IMR-90 (cell line): ENCODE data around the gene UNC13C. TPM values are rescaled to one million over a fixed set of nuclear protein-coding genes. Genes with fewer than 3 reads are reported as not detected.

Experiments used
- ATAC-seq: fragments of 200-7000 bp; cut with Tn5 transposase; 2 replicates; pipeline ENCODE4 v1.9.1; 2020; ENCODE audit warnings: low read depth, mild to moderate bottlenecking, moderate library complexity
- BruUV-seq: library from RNA; stranded (reverse); fragments of 400-500 nt; replicated peaks from 2 replicates; lab custom pipeline; 2021; lab: Mats Ljungman, UMichigan
- CTCF ChIA-PET: fragments of 300-600 bp; formaldehyde crosslinking; extraction: SDS; loops from one replicate; lab custom pipeline; 2021; ENCODE audit warnings: antibody characterized with exemption; lab: Yijun Ruan, JAX
- POLR2A ChIA-PET: fragments of 300-600 bp; sonication (Branson Sonifier 250); formaldehyde crosslinking; loops from one replicate; lab custom pipeline; 2022; ENCODE audit warnings: antibody characterized with exemption; ENCODE audit not compliant: unreplicated experiment; lab: Charles Lee
- DNase-seq: peaks from one replicate; pipeline ENCODE4 v3.0.0; 2013
- H2AFZ ChIP-seq: replicated peaks from 2 replicates; pipeline ENCODE3; 2013; ENCODE audit warnings: low read length, mild to moderate bottlenecking; ENCODE audit not compliant: poor library complexity
- H2AK5ac ChIP-seq: 2 replicates; pipeline ENCODE4 v1.6.1; 2013; ENCODE audit warnings: low read depth, low read length, inconsistent platforms
- H2AK9ac ChIP-seq: replicated peaks from 2 replicates; pipeline ENCODE3; 2013; ENCODE audit warnings: mild to moderate bottlenecking, low read depth, low read length, moderate library complexity; ENCODE audit not compliant: poor library complexity
- H2BK120ac ChIP-seq: 2 replicates; pipeline ENCODE4 v1.6.1; 2013; ENCODE audit warnings: low read depth, low read length, inconsistent platforms
- H2BK15ac ChIP-seq: 3 replicates; pipeline ENCODE4 v1.6.1; 2013; ENCODE audit warnings: low read depth, low read length, inconsistent platforms
- H2BK20ac ChIP-seq: 2 replicates; pipeline ENCODE4 v1.6.1; 2013; ENCODE audit warnings: low read depth, mild to moderate bottlenecking, inconsistent platforms, low read length, moderate library complexity
- H2BK5ac ChIP-seq: 2 replicates; pipeline ENCODE4 v1.6.1; 2013; ENCODE audit warnings: mild to moderate bottlenecking, low read depth, low read length, inconsistent platforms; ENCODE audit not compliant: poor library complexity, severe bottlenecking
- H3K14ac ChIP-seq: replicated peaks from 2 replicates; pipeline ENCODE4 v1.6.1; 2013; ENCODE audit warnings: low read depth, low read length, inconsistent platforms
- H3K18ac ChIP-seq: 2 replicates; pipeline ENCODE4 v1.6.1; 2013; ENCODE audit warnings: low read depth, low read length, control low read depth
- H3K23ac ChIP-seq: 2 replicates; pipeline ENCODE4 v1.6.1; 2013; ENCODE audit warnings: low read depth, low read length, inconsistent platforms
- H3K27ac ChIP-seq: 2 replicates; pipeline ENCODE4 v1.5.1; 2013; ENCODE audit warnings: mild to moderate bottlenecking, control low read depth, low read length; ENCODE audit not compliant: insufficient read depth
- H3K27me3 ChIP-seq: 2 replicates; pipeline ENCODE4 v1.6.1; 2013; ENCODE audit warnings: low read length; ENCODE audit not compliant: control insufficient read depth, insufficient read depth
- H3K36me3 ChIP-seq: 2 replicates; pipeline ENCODE4 v1.6.1; 2013; ENCODE audit warnings: low read length, mixed read lengths; ENCODE audit not compliant: control insufficient read depth, insufficient read depth
- H3K4ac ChIP-seq: 2 replicates; pipeline ENCODE4 v1.6.1; 2013; ENCODE audit warnings: low read depth, low read length, inconsistent platforms
- H3K4me1 ChIP-seq: 2 replicates; pipeline ENCODE4 v1.6.1; 2013; ENCODE audit warnings: low read length, mixed read lengths; ENCODE audit not compliant: control insufficient read depth, insufficient read depth
- H3K4me2 ChIP-seq: 2 replicates; pipeline ENCODE4 v1.6.1; 2013; ENCODE audit warnings: low read depth, mild to moderate bottlenecking, control low read depth, low read length, moderate library complexity
- H3K4me3 ChIP-seq: 2 replicates; pipeline ENCODE4 v1.5.1; 2013; ENCODE audit warnings: low read depth, mild to moderate bottlenecking, control low read depth, low read length, moderate library complexity; ENCODE audit not compliant: insufficient read depth
- H3K56ac ChIP-seq: 2 replicates; pipeline ENCODE4 v1.6.1; 2013; ENCODE audit warnings: low read length, inconsistent platforms; ENCODE audit not compliant: insufficient read depth; ENCODE audit errors: extremely low read depth
- H3K79me1 ChIP-seq, 2 experiments: 2 replicates each; pipeline ENCODE4 v1.6.1; 2013; ENCODE audit warnings: low read length in 2 of 2, inconsistent platforms in 1 of 2, low read depth in 1 of 2
- H3K9ac ChIP-seq: 2 replicates; pipeline ENCODE4 v1.6.1; 2013; ENCODE audit warnings: low read depth, low read length, control low read depth
- H3K9me1 ChIP-seq: 2 replicates; pipeline ENCODE4 v1.6.1; 2013; ENCODE audit warnings: low read length, inconsistent platforms; ENCODE audit not compliant: insufficient read depth
- H3K9me3 ChIP-seq: 2 replicates; pipeline ENCODE4 v1.6.1; 2013; ENCODE audit warnings: low read length; ENCODE audit not compliant: control insufficient read depth, insufficient read depth
- H4K20me1 ChIP-seq: 2 replicates; pipeline ENCODE4 v1.6.1; 2013; ENCODE audit warnings: low read length, inconsistent platforms; ENCODE audit not compliant: insufficient read depth
- H4K5ac ChIP-seq: 2 replicates; pipeline ENCODE4 v1.6.1; 2013; ENCODE audit warnings: mild to moderate bottlenecking, low read depth, low read length, control low read depth
- H4K8ac ChIP-seq, 2 experiments: 2 replicates each; pipeline ENCODE4 v1.6.1; 2013; ENCODE audit warnings: low read depth in 2 of 2, low read length in 2 of 2, control low read depth in 1 of 2, inconsistent platforms in 1 of 2
- H4K91ac ChIP-seq: 2 replicates; pipeline ENCODE4 v1.6.1; 2013; ENCODE audit warnings: low read depth, low read length, inconsistent platforms; ENCODE audit not compliant: insufficient read depth
- BHLHE40 ChIP-seq: fragments of 150-350 bp; IDR thresholded peaks from 2 replicates; pipeline ENCODE4 v1.6.1; 2016; ENCODE audit warnings: mild to moderate bottlenecking, low read depth, low read length
- CHD1 ChIP-seq: IDR thresholded peaks from 2 replicates; pipeline ENCODE4 v1.6.1; 2012; ENCODE audit warnings: low read depth, low read length, improper control_type of control experiment
- FOS ChIP-seq: fragments of 150-350 bp; IDR thresholded peaks from 2 replicates; pipeline ENCODE4 v1.6.1; 2016; ENCODE audit warnings: low read depth, low read length
- MXI1 ChIP-seq: IDR thresholded peaks from 2 replicates; pipeline ENCODE4 v1.6.1; 2012; ENCODE audit warnings: low read depth, mild to moderate bottlenecking, low read length, moderate library complexity, borderline replicate concordance
- NFE2L2 ChIP-seq: fragments of 150-350 bp; IDR thresholded peaks from 2 replicates; pipeline ENCODE4 v1.6.1; 2016; ENCODE audit warnings: low read depth, mild to moderate bottlenecking, low read length
- POLR2A ChIP-seq: IDR thresholded peaks from 2 replicates; pipeline ENCODE4 v1.6.1; 2012; ENCODE audit warnings: mild to moderate bottlenecking, low read depth, low read length
- RAD21 ChIP-seq: IDR thresholded peaks from 2 replicates; pipeline ENCODE4 v1.6.1; 2012; ENCODE audit warnings: low read length, improper control_type of control experiment
- WGBS, 2 experiments: methylation state at CpG; one replicate each; pipeline versions ENCODE4 v1.1.5 to v1.1.7; 2013; ENCODE audit warnings: missing lambda C conversion rate in 2 of 2; ENCODE audit not compliant: insufficient read length in 1 of 2; ENCODE audit errors: extremely low coverage in 2 of 2; 5-methylcytosine and 5-hydroxymethylcytosine counted together
- dilution Hi-C: fragments of 300-500 bp; cut with HindIII; formaldehyde crosslinking; loops from one replicate; pipeline ENCODE4 v1.14.3; 2018; ENCODE audit warnings: low sequenced_read_pairs; ENCODE audit not compliant: unreplicated experiment
- in situ Hi-C: fragments of 300-500 bp; cut with MboI; formaldehyde crosslinking; loops from 3 replicates; pipeline ENCODE4 v1.14.3; 2019; ENCODE audit warnings: low sequenced_read_pairs, inconsistent platforms, mixed read lengths
- intact Hi-C: fragments of 100-400 bp; cut with micrococcal nuclease; formaldehyde crosslinking; loops from 2 replicates; pipeline ENCODE4 v1.10.0; 2022
- polyA plus RNA-seq, 3 experiments: library from polyadenylated mRNA; depleted of rRNA; stranded (reverse); fragments of >200 nt; gene quantifications; 2 replicates each; pipeline ENCODE4 v1.2.3, GENCODE V29; 2012; ENCODE audit warnings: low replicate concordance in 1 of 3
- total RNA-seq: library from RNA; depleted of rRNA; stranded (reverse); fragments of >200 nt; gene quantifications from 2 replicates; pipeline ENCODE4 v1.2.3, GENCODE V29; 2012
- TF ChIP-seq, protein P1 (sequence below): conservative IDR thresholded peaks from 2 replicates; pipeline ENCODE4 v1.5.1; 2012; ENCODE audit warnings: mild to moderate bottlenecking, low read depth, low read length, improper control_type of control experiment

Gene UNC13C
- total and polyA plus RNA-seq, 2 of the 4 experiments (the other 2 are of a cell fraction), result not detected

DNA sequence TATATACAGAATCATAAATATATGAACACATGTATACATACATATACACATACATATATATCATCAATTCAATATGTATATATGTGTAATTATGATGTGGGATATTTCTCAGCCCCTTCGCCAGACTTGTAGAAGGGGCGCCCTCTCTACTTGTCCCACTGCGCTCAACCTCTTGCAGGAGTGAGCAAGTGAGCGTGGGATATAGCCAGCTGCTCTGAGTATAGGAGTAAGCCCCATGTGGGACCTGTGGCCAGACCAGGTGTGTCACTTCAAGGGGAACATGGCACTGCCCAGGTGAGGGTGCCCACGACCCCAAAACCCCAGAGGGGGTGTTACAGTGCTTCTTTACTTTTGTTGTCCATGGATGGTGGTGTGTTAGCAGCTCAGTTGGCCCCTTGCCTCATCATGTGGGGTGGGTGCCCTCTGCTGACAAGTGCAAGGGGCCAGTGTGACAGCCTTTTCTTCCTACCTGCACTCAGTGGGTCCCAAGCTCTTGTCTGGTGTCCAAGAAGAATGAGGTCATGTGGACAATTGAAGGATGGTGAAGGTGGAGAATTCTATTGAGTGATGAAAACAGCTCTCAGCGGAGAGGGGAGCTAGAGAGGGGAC lies 304.1 kb downstream of the UNC13C start:
- no CpG with 5 or more reads among the region's 6 CpGs for WGBS, 2 experiments
- intact Hi-C loops (no loop called here), dilution Hi-C loops (no loop called here), in situ Hi-C loops (loop anchor here (25.0 kb wide), 1 partner anchor 105 kb away; no protein-coding TSS in a partner anchor)
- ChIA-PET CTCF (no interaction called here), POLR2A (no interaction called here)
- Histone ChIP-seq H3K4me3 (no peak overlapping the region), H2AK9ac (no peak overlapping the region), H2BK20ac (no peak overlapping the region), H3K4me1 (no peaks in the 10 kb centered on the region), H3K18ac (no peak overlapping the region), H4K20me1 (no peaks in the 10 kb centered on the region), H2AK5ac (no peak overlapping the region), H2BK15ac (no peak overlapping the region), H3K79me1 (no peaks in the 10 kb centered on the region), H4K5ac (no peak overlapping the region), H4K91ac (no peak overlapping the region), H2BK120ac (no peak overlapping the region), H3K4me2 (no peak overlapping the region), H2BK5ac (no peak overlapping the region), H3K27me3 (no peaks in the 10 kb centered on the region), H4K8ac (no peak overlapping the region), H3K27ac (no peak overlapping the region), H3K9me1 (no peaks in the 10 kb centered on the region), H3K9me3 (no peaks in the 10 kb centered on the region; the same call in 1 of the 2 replicates), H2AFZ (no peak overlapping the region), H3K56ac (no peak overlapping the region), H3K23ac (no peak overlapping the region), H3K36me3 (no peaks in the 10 kb centered on the region), H3K9ac (no peak overlapping the region), H3K14ac (no peak overlapping the region), H3K4ac (no peak overlapping the region)
- no peak for ATAC-seq
- no peak for DNase-seq
- BruUV-seq, result no TSS peak
- TF ChIP-seq POLR2A, result no peak
- TF ChIP-seq RAD21, result no peak
- TF ChIP-seq, protein P1, sequence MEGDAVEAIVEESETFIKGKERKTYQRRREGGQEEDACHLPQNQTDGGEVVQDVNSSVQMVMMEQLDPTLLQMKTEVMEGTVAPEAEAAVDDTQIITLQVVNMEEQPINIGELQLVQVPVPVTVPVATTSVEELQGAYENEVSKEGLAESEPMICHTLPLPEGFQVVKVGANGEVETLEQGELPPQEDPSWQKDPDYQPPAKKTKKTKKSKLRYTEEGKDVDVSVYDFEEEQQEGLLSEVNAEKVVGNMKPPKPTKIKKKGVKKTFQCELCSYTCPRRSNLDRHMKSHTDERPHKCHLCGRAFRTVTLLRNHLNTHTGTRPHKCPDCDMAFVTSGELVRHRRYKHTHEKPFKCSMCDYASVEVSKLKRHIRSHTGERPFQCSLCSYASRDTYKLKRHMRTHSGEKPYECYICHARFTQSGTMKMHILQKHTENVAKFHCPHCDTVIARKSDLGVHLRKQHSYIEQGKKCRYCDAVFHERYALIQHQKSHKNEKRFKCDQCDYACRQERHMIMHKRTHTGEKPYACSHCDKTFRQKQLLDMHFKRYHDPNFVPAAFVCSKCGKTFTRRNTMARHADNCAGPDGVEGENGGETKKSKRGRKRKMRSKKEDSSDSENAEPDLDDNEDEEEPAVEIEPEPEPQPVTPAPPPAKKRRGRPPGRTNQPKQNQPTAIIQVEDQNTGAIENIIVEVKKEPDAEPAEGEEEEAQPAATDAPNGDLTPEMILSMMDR, result no peak
- no peak for TF ChIP-seq MXI1
- TF ChIP-seq BHLHE40, result no peak
- no peak for TF ChIP-seq CHD1
- no peak for TF ChIP-seq FOS
- no peak for TF ChIP-seq NFE2L2
